ENCODE data around the gene AP5M1.
"Not testable (repeated sequence)": the region's sequence is repeated elsewhere in the genome, so short reads cannot be mapped to it uniquely, and the experiment has no call there.

GRCh38 chr14:57343545-57344297, 75.0 kb downstream of the AP5M1 start:
- TF ChIP-seq CTCF (conservative IDR thresholded peaks at IDR 0.05; ENCODE audit: low read length); EZH2phosphoT487 (IDR thresholded peaks at IDR 0.05; ENCODE audit: borderline replicate concordance): not testable (repeated sequence)
